NCI-H1417 (cell line): ENCODE data around the gene ACTL6B.
"Not testable (repeated sequence)": the region's sequence is repeated elsewhere in the genome, so short reads cannot be mapped to it uniquely, and the experiment has no call there.

Source experiments
- DNase-seq, 3 experiments: peaks; one replicate each; lab custom pipeline; 2025; lab: John Stamatoyannopoulos, UW

The ACTL6B gene

GRCh38 chr7:100655908-100656674, at the start of gene ACTL6B:
Gene ACTL6B (minus strand): TSS chr7:100656448. CDS start chr7:100656354, 94 bp downstream.
- peak; percentile 87 to 92 (median 88) for DNase-seq

- DNase-seq, result peak; percentile 79 to 91 (median 88)
Measured at GRCh38 chr7:100705320-100705752, 49.1 kb upstream of the ACTL6B start.

- not testable (repeated sequence) for DNase-seq
Measured at GRCh38 chr7:100701089-100701488, 44.8 kb upstream of the ACTL6B start.

GRCh38 chr7:100699018-100699417, 42.8 kb upstream of the ACTL6B start:
- DNase-seq, result no peak

GRCh38 chr7:100696123-100696521, 39.9 kb upstream of the ACTL6B start:
- DNase-seq, result no peak

- peak; percentile 81 to 86 (median 83) for DNase-seq
Measured at GRCh38 chr7:100694098-100694745, 38.0 kb upstream of the ACTL6B start, which contains the start of gene GIGYF1. Gene GIGYF1 (minus strand): TSS chr7:100694250. CDS start chr7:100688238, 6,012 bp downstream.

- DNase-seq, result peak in 2 of 3 experiments; percentile 58 to 60
Measured at GRCh38 chr7:100693312-100694097, 37.3 kb upstream of the ACTL6B start.

- DNase-seq, result no peak
Measured at GRCh38 chr7:100692578-100692961, 36.3 kb upstream of the ACTL6B start.

- peak; percentile 34 to 79 (median 75) for DNase-seq
Measured at GRCh38 chr7:100691676-100692577, 35.7 kb upstream of the ACTL6B start.

- no peak for DNase-seq
Measured at GRCh38 chr7:100689230-100690135, 33.2 kb upstream of the ACTL6B start.

GRCh38 chr7:100688326-100688860, 32.1 kb upstream of the ACTL6B start:
- no peak for DNase-seq

- no peak for DNase-seq
Measured at GRCh38 chr7:100687751-100688300, 31.6 kb upstream of the ACTL6B start.

- DNase-seq, result no peak
Measured at GRCh38 chr7:100687261-100687660, 31.0 kb upstream of the ACTL6B start.

- no peak for DNase-seq
Measured at GRCh38 chr7:100686822-100687211, 30.6 kb upstream of the ACTL6B start.

- no peak for DNase-seq
Measured at GRCh38 chr7:100686201-100686821, 30.1 kb upstream of the ACTL6B start.

GRCh38 chr7:100685631-100686145, 29.4 kb upstream of the ACTL6B start:
- no peak for DNase-seq

GRCh38 chr7:100685049-100685605, 28.9 kb upstream of the ACTL6B start:
- no peak for DNase-seq

GRCh38 chr7:100684534-100685042, 28.3 kb upstream of the ACTL6B start:
- DNase-seq, result no peak
